Ramos (cell line): ENCODE measurements around the gene FZD7.

ENCODE experiments used
- in situ Hi-C: fragments of 300-500 bp; cut with MboI; formaldehyde crosslinking; loops from one replicate; pipeline ENCODE4 v1.14.3; 2022; ENCODE audit warnings: low sequenced_read_pairs; ENCODE audit not compliant: unreplicated experiment

The FZD7 gene

GRCh38 chr2:202033317-202034248, at the start of gene FZD7:
TSS of gene FZD7 (plus strand) at chr2:202033855. CDS start at chr2:202034648, 793 bp downstream.
- in situ Hi-C loops: no loop called here

DNA sequence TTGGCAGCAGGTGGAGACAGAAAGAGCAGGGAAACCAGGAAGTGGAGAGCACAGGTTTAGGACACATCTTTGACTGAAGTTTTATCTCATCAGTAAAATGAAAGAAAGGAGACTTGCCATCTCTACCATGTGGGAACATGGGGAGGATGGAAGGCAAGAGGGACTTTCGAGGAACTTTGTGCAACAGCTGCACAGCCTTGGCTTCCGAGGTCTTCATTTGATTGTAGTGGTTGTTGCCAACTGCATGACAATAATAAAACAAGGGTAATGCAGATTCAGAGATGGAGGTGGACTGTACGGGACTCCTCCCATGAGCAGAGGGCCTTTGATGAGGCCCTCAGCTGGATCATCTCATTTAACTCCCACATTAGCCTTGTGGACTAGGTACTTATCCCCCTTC, 49.3 kb upstream of the FZD7 start:
- in situ Hi-C loops: no loop called here

GRCh38 chr2:201984800-201985525, 48.7 kb upstream of the FZD7 start:
- in situ Hi-C loops: no loop called here

- in situ Hi-C loops: no loop called here
Measured at GRCh38 chr2:201985728-201986462, 47.8 kb upstream of the FZD7 start.

- in situ Hi-C loops: no loop called here
Measured at GRCh38 chr2:201986463-201986735, 47.3 kb upstream of the FZD7 start.

- in situ Hi-C loops: no loop called here
Measured at GRCh38 chr2:201987426-201987825, 46.2 kb upstream of the FZD7 start.

DNA sequence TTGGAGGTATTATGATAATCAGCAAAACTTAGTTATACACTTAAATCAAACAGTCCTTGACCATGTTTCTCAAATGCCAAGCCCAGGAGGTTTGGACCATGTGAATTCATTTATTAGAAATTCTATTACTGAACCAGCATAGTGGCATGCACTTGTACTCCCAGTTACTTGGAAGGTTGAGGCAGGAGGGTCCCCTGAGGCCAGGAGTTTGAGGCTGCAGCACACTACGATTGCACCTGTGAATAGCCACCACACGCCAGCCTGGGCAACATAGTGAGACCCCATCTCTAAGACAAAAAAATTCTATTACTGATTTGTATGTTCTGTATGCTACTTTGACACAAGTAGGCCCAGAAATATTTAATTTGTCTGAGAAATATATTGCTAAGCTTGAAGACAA, 43.6 kb upstream of the FZD7 start:
- in situ Hi-C loops: no loop called here

- in situ Hi-C loops: no loop called here
Measured at GRCh38 chr2:201992960-201993359, 40.7 kb upstream of the FZD7 start.

GRCh38 chr2:201994973-201995638, 38.5 kb upstream of the FZD7 start:
- in situ Hi-C loops: no loop called here

GRCh38 chr2:201996006-201996405, 37.6 kb upstream of the FZD7 start:
- in situ Hi-C loops: no loop called here

DNA sequence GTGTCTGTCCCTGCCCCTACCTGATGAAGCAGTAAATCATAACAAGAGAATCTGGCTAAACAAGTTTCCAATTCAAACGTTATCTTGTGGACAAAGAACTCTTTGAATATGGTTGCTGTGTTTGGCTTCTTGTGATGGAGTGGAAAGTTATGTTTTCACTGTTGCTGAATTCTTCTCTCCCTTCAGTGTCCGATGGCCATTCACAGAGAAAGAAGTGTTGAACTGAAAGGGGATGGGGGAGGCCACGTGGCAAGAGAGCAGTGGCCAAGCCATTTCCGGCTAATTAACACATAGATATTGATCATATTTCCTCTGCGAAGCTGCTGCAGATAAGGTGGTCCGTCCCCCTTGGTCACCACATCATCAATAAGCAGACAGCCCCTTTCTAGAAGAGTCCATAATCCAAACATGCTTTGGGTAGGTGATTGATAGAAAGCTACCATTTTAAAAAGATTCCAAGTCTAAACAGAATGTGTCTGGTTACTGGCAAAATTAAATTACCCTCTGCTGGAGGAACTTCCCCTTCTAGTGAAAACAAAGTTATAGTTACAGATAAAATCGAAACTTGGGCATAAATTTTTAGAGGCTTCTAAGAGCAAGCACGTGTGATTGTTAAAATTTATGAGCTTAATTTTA, 36.9 kb upstream of the FZD7 start:
- in situ Hi-C loops: no loop called here

- in situ Hi-C loops: no loop called here
Measured at GRCh38 chr2:201999279-201999678, 34.4 kb upstream of the FZD7 start.

DNA sequence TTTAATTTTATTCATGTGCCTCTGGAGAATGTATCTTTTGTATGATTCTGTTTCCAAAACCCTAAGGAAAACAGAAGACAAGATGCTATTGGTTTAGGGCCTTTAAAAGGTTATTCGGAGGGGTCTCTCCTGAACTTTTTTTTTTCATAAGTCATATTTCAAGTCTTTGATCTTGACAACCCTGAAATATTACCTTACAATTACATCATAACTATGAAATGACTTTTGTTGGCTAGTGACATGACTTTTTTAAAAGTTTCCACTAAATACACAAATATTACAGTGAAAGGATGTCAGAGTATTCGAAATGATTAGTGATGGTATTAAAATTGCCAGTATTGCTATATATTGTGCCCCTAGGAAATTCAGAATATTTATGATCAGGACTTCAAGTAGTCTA, 31.8 kb upstream of the FZD7 start:
- in situ Hi-C loops: no loop called here

DNA sequence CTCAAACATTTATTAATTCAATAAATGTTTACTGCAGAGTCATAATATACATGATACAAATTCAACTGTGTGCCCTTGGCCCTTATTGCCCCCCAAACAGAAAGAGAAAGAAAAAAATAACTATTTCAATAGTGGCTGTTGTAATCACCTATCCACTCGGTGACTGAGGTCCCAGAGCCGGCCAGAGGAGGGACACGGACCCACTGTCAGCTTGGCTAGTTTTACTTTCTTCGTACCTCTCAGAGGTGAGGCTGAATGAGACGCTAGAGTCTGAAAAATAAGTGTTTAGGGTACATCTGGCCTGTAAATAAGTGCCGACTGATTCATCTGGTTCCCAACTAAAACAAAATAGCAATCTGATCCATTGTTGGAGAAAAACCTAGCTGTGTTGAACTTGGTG, 31.3 kb upstream of the FZD7 start:
- in situ Hi-C loops: no loop called here

DNA sequence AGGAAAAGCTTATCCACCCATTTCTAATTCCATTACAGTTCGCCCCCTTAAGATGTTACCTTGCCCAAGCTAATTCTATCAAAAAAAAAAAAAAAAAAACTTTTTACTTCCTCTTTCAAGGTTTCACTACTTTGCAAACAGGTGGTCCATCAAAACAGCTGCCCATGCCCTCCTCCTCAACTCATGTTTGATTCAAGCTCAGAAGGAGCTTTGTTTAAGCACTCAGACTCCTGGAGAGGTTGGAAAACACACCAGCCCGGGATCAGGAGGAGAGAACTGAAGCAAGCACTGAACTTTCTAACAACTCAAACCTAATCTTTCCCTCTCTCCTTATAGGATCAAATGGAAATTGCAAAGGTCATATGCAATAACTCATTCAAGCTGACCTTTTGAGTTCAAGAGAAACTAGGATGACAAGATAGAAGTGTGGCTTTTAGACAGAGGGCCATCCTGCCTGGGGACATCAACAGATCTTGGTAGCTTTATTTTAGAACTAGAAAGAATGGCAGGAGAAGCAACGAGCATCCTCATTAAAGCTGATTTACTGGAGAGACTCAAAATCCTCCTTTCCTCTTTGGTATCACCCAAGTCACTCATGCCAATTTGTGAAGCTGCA, 28.3 kb upstream of the FZD7 start:
- in situ Hi-C loops: no loop called here

DNA sequence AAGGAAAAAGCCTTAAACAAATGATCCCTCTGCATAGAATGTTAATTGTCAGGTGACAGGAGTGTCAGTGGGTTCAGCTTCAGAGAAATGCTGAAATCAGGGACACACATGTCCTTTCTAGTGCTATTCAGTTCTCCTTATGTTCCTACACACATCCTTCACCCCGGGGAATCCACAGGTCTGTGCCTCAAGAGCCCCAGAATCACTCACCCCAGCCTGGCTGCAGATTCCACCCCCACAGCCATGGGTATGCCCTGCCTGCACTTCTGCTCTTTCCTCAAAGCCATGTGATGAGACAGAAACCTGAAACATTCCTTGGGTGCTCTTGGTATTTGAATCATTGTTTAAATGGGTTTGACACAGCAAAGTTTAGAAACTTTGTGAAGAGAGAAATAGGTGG, 27.4 kb upstream of the FZD7 start:
- in situ Hi-C loops: no loop called here

- in situ Hi-C loops: no loop called here
Measured at GRCh38 chr2:202007015-202007982, 26.4 kb upstream of the FZD7 start.

DNA sequence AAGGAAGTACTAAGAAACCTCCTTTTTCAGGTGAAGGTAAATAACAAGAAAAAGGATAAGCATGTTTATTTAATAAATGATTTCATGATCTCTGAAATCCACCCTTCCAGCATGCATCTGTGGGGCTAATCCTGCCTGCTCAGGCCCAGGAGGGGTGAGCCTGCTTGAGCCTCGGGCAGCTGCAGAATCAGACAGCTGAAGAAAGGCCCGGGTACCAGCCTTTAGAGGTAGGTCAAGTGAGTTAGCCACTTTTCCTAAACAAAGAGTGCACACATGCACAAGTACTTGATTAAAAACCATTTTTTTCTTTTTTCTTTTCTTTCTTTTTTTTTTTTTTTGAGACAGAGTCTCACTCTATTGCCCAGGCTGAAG, 25.7 kb upstream of the FZD7 start:
- in situ Hi-C loops: no loop called here
